CD4-positive, alpha-beta T cell (primary cell): ENCODE data around the gene CDK3. TPM values are rescaled to one million over a fixed set of nuclear protein-coding genes. Genes with fewer than 3 reads are reported as not detected.

Experiments used
- ATAC-seq: fragments of 200-7000 bp; cut with Tn5 transposase; one replicate; pipeline ENCODE4 v1.10.0; 2022; ENCODE audit warnings: mild to moderate bottlenecking; ENCODE audit not compliant: poor library complexity
- CTCF ChIA-PET: fragments of 350-600 bp; sonication (Branson Sonifier 250); formaldehyde crosslinking; loops from one replicate; lab custom pipeline; 2021; ENCODE audit warnings: antibody characterized with exemption, inconsistent platforms; lab: Charles Lee
- POLR2A ChIA-PET: fragments of 350-600 bp; sonication (Branson Sonifier 250); formaldehyde crosslinking; loops from one replicate; lab custom pipeline; 2021; ENCODE audit warnings: antibody characterized with exemption, inconsistent platforms; lab: Charles Lee
- DNase-seq, 14 experiments: peaks; one replicate each; pipeline ENCODE4 v3.0.0-alpha.2; 2013 to 2020; ENCODE audit warnings: mixed read lengths in 2 of 14
- H3K27ac ChIP-seq, 2 donors: one replicate each; pipeline versions ENCODE4 v1.5.1 to v1.7.0; 2013; ENCODE audit warnings: low read length in 2 of 2, low read depth in 1 of 2, mild to moderate bottlenecking in 1 of 2
- H3K27me3 ChIP-seq, 2 experiments: 1 replicate in 1 of 2; 2 replicates in 1 of 2; pipeline versions ENCODE4 v1.6.1 to v1.7.0; 2013; ENCODE audit warnings: low read length in 2 of 2, control low read depth in 1 of 2, mild to moderate bottlenecking in 1 of 2, moderate library complexity in 1 of 2; ENCODE audit not compliant: insufficient read depth in 2 of 2, control insufficient read depth in 1 of 2
- H3K36me3 ChIP-seq: one replicate; pipeline ENCODE4 v1.6.1; 2013; ENCODE audit warnings: low read length, control low read depth; ENCODE audit not compliant: insufficient read depth
- H3K4me1 ChIP-seq: one replicate; pipeline ENCODE4 v1.6.1; 2013; ENCODE audit warnings: low read length, control low read depth; ENCODE audit not compliant: insufficient read depth
- H3K4me3 ChIP-seq: one replicate; pipeline ENCODE4 v1.5.1; 2013; ENCODE audit warnings: mild to moderate bottlenecking, low read length, moderate library complexity
- H3K9me3 ChIP-seq, 2 experiments: 1 replicate in 1 of 2; 2 replicates in 1 of 2; pipeline versions ENCODE4 v1.6.1 to v1.7.0; 2013; ENCODE audit warnings: low read length in 2 of 2, mild to moderate bottlenecking in 2 of 2, control low read depth in 1 of 2, moderate library complexity in 1 of 2; ENCODE audit not compliant: control insufficient read depth in 1 of 2, insufficient read depth in 1 of 2
- H3K27ac Mint-ChIP-seq: one replicate; pipeline ENCODE4 v1.8.0; 2020; ENCODE audit warnings: mixed read lengths
- H3K27me3 Mint-ChIP-seq: one replicate; pipeline ENCODE4 v1.8.0; 2021; ENCODE audit warnings: mixed read lengths
- H3K36me3 Mint-ChIP-seq: one replicate; pipeline ENCODE4 v1.8.0; 2021; ENCODE audit warnings: low read depth, mixed read lengths
- H3K4me1 Mint-ChIP-seq: one replicate; pipeline ENCODE4 v1.8.0; 2021; ENCODE audit warnings: low read depth, mixed read lengths
- H3K4me3 Mint-ChIP-seq: one replicate; pipeline ENCODE4 v1.8.0; 2020; ENCODE audit warnings: mild to moderate bottlenecking, mixed read lengths
- H3K9me3 Mint-ChIP-seq: one replicate; pipeline ENCODE4 v1.8.0; 2020; ENCODE audit warnings: mixed read lengths
- intact Hi-C, 2 experiments: fragments of 100-400 bp; cut with DNase I in 1 of 2; cut with micrococcal nuclease in 1 of 2; formaldehyde crosslinking; loops; one replicate each; pipeline versions ENCODE4 v1.15.1 to v1.9.0; 2023 to 2025; cut with DNase I, micrococcal nuclease
- total RNA-seq, 174 experiments: library from RNA in 2 of 174; stranded (reverse) in 2 of 174; gene quantifications; one replicate each; pipeline ENCODE4 v1.2.3 and lab custom pipeline; 2021 to 2026
- TF ChIP-seq, protein P1 (sequence below): fragments of 200-600 bp; IDR thresholded peaks from one replicate; pipeline ENCODE4 v1.8.0; 2022; ENCODE audit warnings: antibody characterized with exemption, mild to moderate bottlenecking

CDK3 gene
- total RNA-seq, 2 experiments from 2014 or later: 3.9 to 4.9 TPM

DNA sequence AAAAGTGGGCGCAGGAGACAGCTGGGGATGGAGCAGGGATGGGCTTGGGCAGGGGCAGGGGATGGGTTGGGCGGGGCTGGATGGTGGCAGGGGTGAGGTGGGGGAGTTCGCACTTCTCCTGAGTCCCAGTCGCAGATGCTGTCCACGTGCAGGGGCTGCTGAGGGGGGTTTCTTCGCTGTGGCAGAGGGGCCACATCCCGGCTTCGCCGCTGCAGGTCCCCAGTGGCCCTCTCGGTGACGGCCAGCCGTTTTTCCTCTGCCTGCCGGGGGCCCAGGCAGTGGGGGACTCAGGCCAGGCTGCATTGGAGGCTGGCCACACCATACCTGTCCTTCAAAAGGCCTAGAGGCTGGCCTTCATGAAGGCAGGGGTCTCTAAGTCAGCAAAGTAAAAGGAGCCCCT, 18.1 kb downstream of the CDK3 start:
- ATAC-seq (no peak), DNase-seq (no peak)
- H3K27ac ChIP-seq: no peak overlapping the region
- TF ChIP-seq, protein P1, sequence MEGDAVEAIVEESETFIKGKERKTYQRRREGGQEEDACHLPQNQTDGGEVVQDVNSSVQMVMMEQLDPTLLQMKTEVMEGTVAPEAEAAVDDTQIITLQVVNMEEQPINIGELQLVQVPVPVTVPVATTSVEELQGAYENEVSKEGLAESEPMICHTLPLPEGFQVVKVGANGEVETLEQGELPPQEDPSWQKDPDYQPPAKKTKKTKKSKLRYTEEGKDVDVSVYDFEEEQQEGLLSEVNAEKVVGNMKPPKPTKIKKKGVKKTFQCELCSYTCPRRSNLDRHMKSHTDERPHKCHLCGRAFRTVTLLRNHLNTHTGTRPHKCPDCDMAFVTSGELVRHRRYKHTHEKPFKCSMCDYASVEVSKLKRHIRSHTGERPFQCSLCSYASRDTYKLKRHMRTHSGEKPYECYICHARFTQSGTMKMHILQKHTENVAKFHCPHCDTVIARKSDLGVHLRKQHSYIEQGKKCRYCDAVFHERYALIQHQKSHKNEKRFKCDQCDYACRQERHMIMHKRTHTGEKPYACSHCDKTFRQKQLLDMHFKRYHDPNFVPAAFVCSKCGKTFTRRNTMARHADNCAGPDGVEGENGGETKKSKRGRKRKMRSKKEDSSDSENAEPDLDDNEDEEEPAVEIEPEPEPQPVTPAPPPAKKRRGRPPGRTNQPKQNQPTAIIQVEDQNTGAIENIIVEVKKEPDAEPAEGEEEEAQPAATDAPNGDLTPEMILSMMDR: no peak
- Mint-ChIP-seq H3K4me1 (peaks cover 7% of the 10 kb centered on the region), H3K36me3 (no peaks in the 10 kb centered on the region), H3K27me3 (no peaks in the 10 kb centered on the region), H3K9me3 (no peaks in the 10 kb centered on the region), H3K4me3 (no peak overlapping the region), H3K27ac (no peak overlapping the region)
- H3K4me3 ChIP-seq: no peak overlapping the region
- H3K27me3 ChIP-seq: no peaks in the 10 kb centered on the region
- ChIA-PET CTCF (no interaction called here), POLR2A (interaction anchor here (2.0 kb wide), 1 partner anchor 11 kb away, joined by 12 read pairs; no protein-coding TSS in a partner anchor)
- H3K36me3 ChIP-seq: no peaks in the 10 kb centered on the region
- no peaks in the 10 kb centered on the region for H3K9me3 ChIP-seq
- intact Hi-C loops: no loop called here
- peaks cover 10% of the 10 kb centered on the region for H3K4me1 ChIP-seq

DNA sequence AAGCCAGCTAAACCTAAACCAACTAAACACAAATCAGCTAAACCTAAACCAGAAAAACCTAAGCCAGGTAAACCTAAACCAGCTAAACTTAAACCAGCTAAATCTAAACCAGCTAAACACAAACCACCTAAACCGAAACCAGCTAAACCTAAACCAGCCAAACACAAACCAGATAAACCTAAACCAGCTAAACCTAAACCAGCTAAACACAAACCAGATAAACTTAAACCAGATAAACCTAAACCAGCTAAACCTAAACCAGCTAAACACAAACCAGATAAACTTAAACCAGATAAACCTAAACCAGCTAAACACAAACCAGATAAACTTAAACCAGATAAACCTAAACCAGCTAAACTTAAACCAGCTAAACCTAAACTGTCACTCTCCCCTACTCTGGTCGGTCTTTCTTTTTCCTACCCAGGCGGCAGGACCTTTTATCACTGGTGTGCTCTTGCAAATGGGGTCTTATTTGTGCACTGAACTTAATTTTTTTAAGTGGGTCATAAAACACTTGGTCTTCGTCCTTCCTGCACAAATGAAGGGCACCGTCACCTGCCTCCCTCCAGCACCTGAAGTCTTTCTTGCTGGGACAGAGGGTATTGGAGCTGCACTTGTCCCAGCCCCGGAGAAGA, 19.3 kb downstream of the CDK3 start:
- H3K9me3 Mint-ChIP-seq: no peaks in the 10 kb centered on the region
- ATAC-seq (no peak), DNase-seq (no peak)
- no peaks in the 10 kb centered on the region for H3K27me3 Mint-ChIP-seq
- TF ChIP-seq, protein P1: no peak
- no peaks in the 10 kb centered on the region for H3K27me3 ChIP-seq
- H3K9me3 ChIP-seq: no peaks in the 10 kb centered on the region
- H3K4me1 Mint-ChIP-seq: no peaks in the 10 kb centered on the region
- no peaks in the 10 kb centered on the region for H3K36me3 Mint-ChIP-seq
- H3K27ac ChIP-seq: no peak overlapping the region
- ChIA-PET CTCF (interaction anchor here (1.0 to 1.2 kb wide), 2 partner anchors 14 to 20 kb away, joined by 3 to 4 read pairs; partner anchors contain the start of gene CDK3), POLR2A (interaction anchor here (1.7 to 2.0 kb wide), 2 partner anchors 10 to 260 kb away, joined by 3 to 12 read pairs; no protein-coding TSS in a partner anchor)
- intact Hi-C loops: no loop called here
- no peaks in the 10 kb centered on the region for H3K4me1 ChIP-seq
- no peak overlapping the region for H3K4me3 Mint-ChIP-seq
- H3K27ac Mint-ChIP-seq: no peak overlapping the region
- H3K4me3 ChIP-seq: no peak overlapping the region
- no peaks in the 10 kb centered on the region for H3K36me3 ChIP-seq

DNA sequence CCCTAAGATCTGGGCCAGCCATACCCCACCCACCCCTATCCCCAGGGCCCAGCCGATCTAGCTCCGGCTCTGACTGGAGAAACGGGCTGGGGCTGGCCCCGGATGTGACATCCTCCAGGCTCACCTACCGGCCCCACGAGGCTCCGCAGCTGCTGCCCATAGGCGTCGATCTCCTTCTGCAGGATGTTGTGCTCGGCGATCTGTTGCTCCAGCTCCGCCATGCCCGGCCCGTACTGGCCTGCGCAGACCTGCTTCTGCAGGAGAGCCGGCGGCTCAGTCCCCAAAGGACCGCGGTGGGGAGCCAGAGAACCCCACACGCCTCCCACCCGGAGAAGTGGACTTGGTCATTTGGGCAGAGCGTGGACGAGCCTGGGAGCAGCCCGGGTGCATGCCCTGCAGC, 21.6 kb downstream of the CDK3 start:
- H3K36me3 ChIP-seq: no peaks in the 10 kb centered on the region
- H3K27ac ChIP-seq: no peak overlapping the region
- H3K27me3 ChIP-seq: no peaks in the 10 kb centered on the region
- Mint-ChIP-seq H3K4me1 (no peaks in the 10 kb centered on the region), H3K9me3 (no peaks in the 10 kb centered on the region), H3K27ac (no peak overlapping the region), H3K36me3 (no peaks in the 10 kb centered on the region), H3K27me3 (no peaks in the 10 kb centered on the region), H3K4me3 (no peak overlapping the region)
- ChIA-PET CTCF (no interaction called here), POLR2A (no interaction called here)
- DNase-seq (no peak), ATAC-seq (no peak)
- intact Hi-C loops: no loop called here
- H3K4me3 ChIP-seq: no peak overlapping the region
- H3K9me3 ChIP-seq: no peaks in the 10 kb centered on the region
- TF ChIP-seq, protein P1: no peak
- H3K4me1 ChIP-seq: no peaks in the 10 kb centered on the region
